ENCODE measurements around the gene RNF43.
"Not testable (repeated sequence)": the region's sequence is repeated elsewhere in the genome, so short reads cannot be mapped to it uniquely, and the experiment has no call there.

Gene RNF43

GRCh38 chr17:58409432-58409831 lies 7.9 kb downstream of the RNF43 start:
- DNase-seq (ENCODE audit: low spot score), result no peak

GRCh38 chr17:58403311-58403710 lies 14.0 kb downstream of the RNF43 start:
- DNase-seq (ENCODE audit: low spot score), result no peak

- DNase-seq (ENCODE audit: low spot score), result no peak
These were observed 14.7 kb downstream of the RNF43 start for GRCh38 chr17:58402679-58403078.

GRCh38 chr17:58402047-58402446 lies 15.3 kb downstream of the RNF43 start:
- DNase-seq (ENCODE audit: low spot score), result no peak

GRCh38 chr17:58401287-58401686 lies 16.0 kb downstream of the RNF43 start:
- no peak for DNase-seq (ENCODE audit: low spot score)

GRCh38 chr17:58400826-58401225 lies 16.5 kb downstream of the RNF43 start:
- DNase-seq (ENCODE audit: low spot score), result no peak

GRCh38 chr17:58399974-58400373 lies 17.4 kb downstream of the RNF43 start:
- DNase-seq (ENCODE audit: low spot score), result no peak

- no peak for DNase-seq (ENCODE audit: low spot score)
These were observed 18.6 kb downstream of the RNF43 start for GRCh38 chr17:58398574-58399266.

- DNase-seq (ENCODE audit: low spot score), result not testable (repeated sequence)
These were observed 19.9 kb downstream of the RNF43 start for GRCh38 chr17:58397421-58397820.

GRCh38 chr17:58396173-58396572 lies 21.2 kb downstream of the RNF43 start:
- DNase-seq (ENCODE audit: low spot score), result no peak

- no peak for DNase-seq (ENCODE audit: low spot score)
These were observed 22.7 kb downstream of the RNF43 start for GRCh38 chr17:58394534-58395223.

- no peak for DNase-seq (ENCODE audit: low spot score)
These were observed 25.9 kb downstream of the RNF43 start for GRCh38 chr17:58391302-58391984.

- DNase-seq (ENCODE audit: low spot score), result no peak
These were observed 26.4 kb downstream of the RNF43 start for GRCh38 chr17:58390884-58391283.

- no peak for DNase-seq (ENCODE audit: low spot score)
These were observed 28.8 kb downstream of the RNF43 start for GRCh38 chr17:58388302-58389190.

- no peak for DNase-seq (ENCODE audit: low spot score)
These were observed 29.5 kb downstream of the RNF43 start for GRCh38 chr17:58387834-58388233.

GRCh38 chr17:58386708-58387107 lies 30.6 kb downstream of the RNF43 start:
- no peak for DNase-seq (ENCODE audit: low spot score)

- DNase-seq (ENCODE audit: low spot score), result no peak
These were observed 31.9 kb downstream of the RNF43 start for GRCh38 chr17:58385359-58385899.

GRCh38 chr17:58384897-58385296 lies 32.4 kb downstream of the RNF43 start:
- DNase-seq (ENCODE audit: low spot score), result no peak

- DNase-seq (ENCODE audit: low spot score), result no peak
These were observed 33.4 kb downstream of the RNF43 start for GRCh38 chr17:58383892-58384462.

- DNase-seq (ENCODE audit: low spot score), result no peak
These were observed 34.5 kb downstream of the RNF43 start for GRCh38 chr17:58382872-58383242.

- DNase-seq (ENCODE audit: low spot score), result no peak
These were observed 35.0 kb downstream of the RNF43 start for GRCh38 chr17:58382108-58382871.
